NCI-H345 treated with DMSO at 0.1 percent for 48 hours (cell line): ENCODE data around the gene GUF1.
"Not testable (repeated sequence)": the region's sequence is repeated elsewhere in the genome, so short reads cannot be mapped to it uniquely, and the experiment has no call there.

Experiments
- DNase-seq: peaks from one replicate; lab custom pipeline; 2025; ENCODE audit not compliant: unreplicated experiment; lab: John Stamatoyannopoulos, UW

The GUF1 gene

DNA sequence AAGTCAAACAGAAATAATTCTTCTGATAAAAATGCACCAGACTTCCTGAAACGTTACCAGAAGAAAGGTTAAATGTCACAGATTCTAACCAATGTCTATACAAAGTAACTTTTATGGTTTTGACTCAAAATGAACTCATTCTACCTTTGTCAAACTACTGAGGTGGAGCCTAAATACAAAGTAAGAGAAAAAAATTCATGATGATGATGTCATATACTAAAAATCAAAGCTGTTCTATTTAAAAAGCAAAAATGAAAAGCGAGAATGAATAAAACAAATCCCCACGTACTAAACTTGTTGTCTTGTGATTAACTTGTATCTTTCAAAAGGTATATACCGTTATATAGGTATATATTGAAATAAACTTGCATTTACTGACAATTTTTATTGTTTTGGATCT lies 26.5 kb downstream of the GUF1 start:
- no peak for DNase-seq

DNA sequence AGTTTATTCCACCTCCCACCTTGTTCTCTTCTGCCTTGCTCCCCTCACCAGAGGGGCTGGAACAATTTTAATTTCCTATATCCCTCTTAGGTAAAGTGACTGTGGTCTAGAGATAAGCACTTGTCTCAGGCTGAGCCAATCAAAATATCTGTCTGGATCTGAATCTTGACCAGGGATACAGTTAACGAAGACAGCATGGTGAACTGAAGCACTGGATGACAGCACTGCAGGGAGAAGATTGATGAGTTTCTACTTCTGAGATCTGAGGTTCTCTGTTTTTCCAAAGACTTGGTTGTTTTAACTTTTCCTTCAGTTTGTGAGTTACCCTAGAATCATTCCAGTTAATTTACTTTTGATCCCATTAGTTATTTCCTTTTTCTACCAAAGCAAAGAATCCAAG lies 34.9 kb downstream of the GUF1 start:
- DNase-seq, result no peak

DNA sequence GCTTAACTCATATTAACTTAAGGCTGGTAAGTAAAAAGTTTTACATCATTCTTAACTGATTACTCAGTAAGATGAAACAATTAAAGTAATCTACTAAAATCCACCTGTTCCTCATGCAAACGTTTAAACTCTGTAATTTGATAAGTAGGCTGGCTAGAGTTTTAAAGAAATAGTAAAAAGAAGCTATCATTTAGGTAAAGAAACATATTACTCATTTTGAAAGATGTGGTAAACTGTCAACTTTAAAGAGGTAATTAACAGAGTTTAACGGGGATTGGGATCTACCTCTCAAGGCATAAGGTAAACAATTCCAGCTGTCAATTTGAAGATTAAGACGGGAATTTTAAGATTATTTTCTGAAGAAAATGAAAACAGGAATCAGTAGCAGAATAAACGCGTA lies 38.4 kb downstream of the GUF1 start:
- no peak for DNase-seq

DNA sequence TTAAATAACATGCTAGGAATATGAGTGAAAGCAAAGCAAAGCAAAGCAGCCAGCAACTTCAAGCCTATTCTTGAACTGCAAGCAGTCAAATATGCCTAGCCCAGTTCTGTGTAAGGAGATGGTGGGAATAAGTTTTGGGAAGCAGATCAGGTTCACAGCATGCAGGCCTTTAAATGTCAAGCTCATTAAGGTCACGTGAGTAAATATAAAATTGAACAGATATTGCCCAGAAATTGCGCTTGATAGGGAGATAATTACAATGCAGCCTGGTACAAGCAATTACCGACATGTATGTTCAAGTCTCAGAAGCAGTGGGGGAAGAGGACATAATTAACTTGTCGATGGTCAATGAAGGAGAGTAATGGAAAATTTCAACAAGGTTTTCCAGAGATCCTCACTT lies 42.2 kb downstream of the GUF1 start:
- no peak for DNase-seq

DNA sequence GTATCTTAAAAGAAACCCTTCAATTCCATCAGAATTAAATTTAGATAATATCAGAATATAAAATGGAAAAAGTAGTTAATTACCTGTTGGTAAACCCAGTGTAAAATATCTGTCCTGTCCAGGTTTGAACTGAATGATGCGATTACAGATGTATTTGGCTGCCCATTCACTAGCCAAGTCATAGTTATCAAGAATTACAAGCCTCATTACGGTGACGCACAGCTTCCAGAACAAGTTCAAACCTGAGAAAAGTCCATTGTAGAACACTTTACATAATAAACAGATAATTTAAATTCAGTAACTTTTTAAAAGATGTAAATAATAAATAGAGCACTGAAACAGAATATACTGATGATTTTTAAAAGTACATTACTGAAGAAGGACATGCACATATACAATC lies 43.8 kb downstream of the GUF1 start:
- DNase-seq, result no peak

DNA sequence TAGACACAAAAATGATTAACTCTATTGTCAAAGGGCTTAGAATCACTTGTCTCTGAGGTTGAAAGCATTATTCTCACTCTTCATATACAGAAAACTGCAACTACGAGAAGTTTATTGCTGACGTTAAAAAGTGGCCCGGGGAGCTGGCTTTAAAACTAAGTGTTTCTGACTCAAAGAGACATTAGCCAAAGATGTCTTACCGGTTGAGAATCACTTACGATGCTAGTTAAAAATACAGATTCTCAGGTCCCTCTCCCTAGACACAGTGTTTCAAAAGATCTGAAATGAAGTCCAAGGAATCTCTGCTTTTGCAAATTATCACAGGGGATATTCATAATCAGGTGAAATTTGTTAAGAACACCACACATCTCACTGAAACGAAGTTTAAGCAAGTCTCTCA lies 46.9 kb downstream of the GUF1 start:
- DNase-seq, result no peak

DNA sequence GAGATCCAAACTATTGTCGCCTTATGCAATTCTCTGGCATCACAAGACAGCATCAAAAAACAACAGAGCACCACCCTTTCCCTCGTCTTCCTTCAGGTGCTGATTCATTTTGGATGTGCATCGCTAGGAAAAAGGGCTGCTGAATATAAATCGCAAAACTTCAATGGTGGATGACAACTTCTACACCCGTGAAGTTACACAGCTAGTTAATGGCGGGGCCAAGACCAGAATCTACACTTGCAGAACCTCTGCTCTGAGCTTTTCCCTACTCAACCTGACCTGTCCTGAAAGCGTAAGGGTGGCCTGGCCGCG lies 47.5 kb downstream of the GUF1 start:
- DNase-seq, result no peak

DNA sequence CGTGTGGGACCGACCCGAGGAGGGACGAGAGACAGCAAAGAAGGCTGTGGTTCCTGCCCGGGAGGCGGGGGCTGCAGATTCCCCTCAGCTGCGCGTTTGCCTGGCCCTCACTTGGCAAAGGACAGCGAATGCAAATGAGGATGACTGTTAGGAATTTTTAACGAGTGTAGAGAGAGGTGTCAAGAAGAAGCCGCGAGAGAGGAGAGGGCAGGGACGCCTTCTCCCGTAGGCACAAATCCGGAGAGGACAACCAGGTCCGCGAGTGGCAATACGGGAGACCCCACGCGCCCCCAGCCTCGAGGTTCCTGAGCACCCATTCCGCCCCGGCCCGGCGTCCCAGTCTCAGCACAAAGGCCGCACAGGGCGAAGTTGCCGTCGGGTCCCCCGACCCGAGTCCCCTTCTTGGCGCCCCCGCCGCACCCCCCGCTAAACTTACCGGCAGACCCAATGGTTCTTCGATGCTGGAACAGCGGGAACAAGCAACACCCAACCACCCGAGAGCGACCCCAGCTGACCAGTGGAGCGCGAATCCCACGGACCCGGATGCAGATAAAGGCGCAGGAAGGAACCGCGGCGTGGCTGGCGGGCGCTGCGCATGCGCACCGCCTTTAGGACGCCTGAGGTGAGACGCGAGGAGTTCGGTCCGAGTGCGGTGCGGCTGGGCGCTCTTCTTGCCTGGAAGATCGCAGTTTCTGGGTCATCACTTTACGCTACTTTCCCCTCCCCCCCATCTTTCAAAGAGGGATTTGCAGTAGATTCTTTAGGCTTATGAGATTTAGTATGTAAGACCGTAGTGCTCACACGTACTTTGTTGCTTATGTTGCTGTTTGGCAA lies 48.0 kb downstream of the GUF1 start, which contains the start of gene GNPDA2:
GNPDA2 (minus strand) TSS at position 519 of the 834 bp plus-strand sequence. CDS start 4,349 bp downstream, outside the sequence.
- DNase-seq, result peak; percentile 57

DNA sequence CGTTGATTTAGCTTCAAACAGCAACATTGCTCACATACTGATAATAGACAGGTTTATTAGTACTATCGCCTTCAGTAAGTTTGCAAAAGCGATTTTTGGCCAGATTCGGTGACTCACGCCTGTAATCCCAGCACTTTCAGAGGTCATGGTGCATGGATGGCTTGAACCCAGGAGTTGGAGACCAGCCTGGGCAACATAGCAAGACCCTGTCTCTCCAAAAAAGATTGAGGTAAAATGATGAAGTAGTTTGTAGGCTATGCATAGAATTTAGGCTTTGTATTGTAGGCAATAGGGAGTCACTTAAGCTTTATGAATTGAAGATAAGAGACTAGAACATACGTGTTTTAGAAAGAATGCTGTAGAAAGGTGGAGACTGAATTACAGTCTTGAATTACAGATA lies 49.3 kb downstream of the GUF1 start:
- no peak for DNase-seq

DNA sequence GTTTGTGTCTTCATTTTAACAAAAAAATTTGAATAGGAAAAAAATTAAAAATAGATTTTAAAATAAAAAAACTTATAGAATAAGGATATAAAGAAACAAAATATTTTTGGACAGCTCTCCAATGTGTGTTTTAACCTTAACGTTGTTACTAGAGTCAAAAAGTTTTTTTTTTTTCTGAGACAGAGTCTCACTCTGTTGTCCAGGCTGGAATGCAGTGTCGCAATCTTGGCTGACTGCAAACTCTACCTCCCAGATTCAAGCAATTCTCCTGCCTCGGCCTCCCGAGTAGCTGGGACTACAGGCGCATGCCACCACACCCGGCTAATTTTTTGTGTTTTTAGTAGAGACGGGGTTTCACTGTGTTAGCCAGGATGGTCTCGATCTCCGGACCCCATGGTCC lies 50.5 kb downstream of the GUF1 start:
- not testable (repeated sequence) for DNase-seq

DNA sequence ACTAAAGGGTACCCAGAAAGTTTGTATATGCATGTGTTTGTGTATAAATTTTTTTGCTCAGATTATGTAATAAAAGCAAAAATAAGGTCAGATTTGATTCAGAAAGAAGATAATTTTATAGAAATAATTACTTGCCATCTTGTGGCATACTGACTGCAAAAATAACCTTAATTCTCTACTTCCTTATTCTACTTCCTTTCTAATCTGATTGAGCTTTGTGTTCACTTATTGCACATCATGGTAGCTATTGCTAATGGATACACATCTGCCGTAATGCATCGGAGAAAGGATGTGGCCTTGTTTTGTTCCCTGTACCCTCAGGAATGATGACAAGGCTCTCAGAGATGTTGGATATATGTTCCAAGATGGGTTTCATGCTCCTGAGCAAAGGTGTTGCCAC lies 58.7 kb downstream of the GUF1 start:
- no peak for DNase-seq

DNA sequence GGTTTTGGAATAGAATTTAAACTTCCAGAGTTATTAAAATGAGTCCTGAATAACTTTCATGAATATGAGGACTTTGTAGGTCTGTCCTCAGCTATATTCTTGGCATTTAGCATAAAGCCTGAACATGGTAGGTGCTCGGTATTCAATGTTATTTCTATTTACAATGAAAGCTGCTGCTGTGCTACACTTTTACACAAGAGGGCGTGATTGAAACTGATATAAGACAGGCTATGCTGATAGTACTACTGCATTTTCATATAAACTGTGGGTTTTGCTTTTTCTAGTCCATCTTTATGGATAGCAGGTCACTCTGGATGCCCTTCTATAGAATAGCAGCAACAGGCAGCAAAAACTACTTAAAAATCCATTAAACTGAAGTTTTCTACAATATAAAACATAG lies 60.4 kb downstream of the GUF1 start:
- DNase-seq, result no peak

DNA sequence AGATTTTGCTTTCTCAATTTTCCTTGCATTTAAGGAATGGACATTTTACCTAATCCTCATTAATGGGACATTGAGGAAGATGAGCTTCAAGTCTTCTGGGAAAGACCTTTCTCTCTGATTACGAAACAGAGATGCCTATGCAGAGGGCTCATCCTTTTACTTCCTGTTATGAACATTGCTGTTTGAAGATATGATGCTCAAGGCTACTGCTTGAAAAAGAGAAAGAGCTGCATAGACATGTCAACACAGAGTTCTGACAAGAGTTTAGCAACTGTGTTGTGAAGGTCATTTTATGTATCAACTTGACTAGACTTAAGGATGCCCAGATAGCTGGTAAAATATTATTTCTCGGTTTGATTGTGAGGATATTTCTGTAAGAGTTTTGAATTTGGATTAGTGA lies 62.0 kb downstream of the GUF1 start:
- DNase-seq, result no peak
